H1 (cell line): ENCODE results near the gene RNF123.

Source experiments
- CTCF ChIP-seq, 3 experiments: IDR thresholded peaks; 1 replicate in 2 of 3; 2 replicates in 1 of 3; pipeline versions ENCODE4 v1.5.1 to v1.6.1; 2011; ENCODE audit warnings: low read length in 3 of 3, mild to moderate bottlenecking in 3 of 3, inconsistent platforms in 2 of 3, low read depth in 1 of 3, moderate library complexity in 1 of 3; ENCODE audit not compliant: insufficient read depth in 1 of 3; ENCODE audit errors: control extremely low read depth in 1 of 3
- EZH2 ChIP-seq: fragments of 200-600 bp; sonication (generic); IDR thresholded peaks from 2 replicates; pipeline ENCODE4 v1.7.1; 2012; ENCODE audit warnings: low read depth, mild to moderate bottlenecking, moderate library complexity, low read length, inconsistent platforms; ENCODE audit not compliant: severe bottlenecking
- GABPA ChIP-seq: IDR thresholded peaks from 2 replicates; pipeline ENCODE4 v1.6.1; 2011; ENCODE audit warnings: mild to moderate bottlenecking, low read length, moderate library complexity, borderline replicate concordance; ENCODE audit not compliant: insufficient read depth
- KDM1A ChIP-seq: fragments of 200-600, 300-600 bp; sonication (generic); IDR thresholded peaks from 2 replicates; pipeline ENCODE4 v1.7.1; 2016; ENCODE audit warnings: mild to moderate bottlenecking, low read length, borderline replicate concordance
- POLR2AphosphoS5 ChIP-seq: IDR thresholded peaks from 2 replicates; pipeline ENCODE4 v1.6.1; 2011; ENCODE audit warnings: low read depth, low read length
- RBBP5 ChIP-seq: IDR thresholded peaks from 2 replicates; pipeline ENCODE4 v1.7.1; 2012; ENCODE audit warnings: low read depth, mild to moderate bottlenecking, inconsistent platforms, low read length, moderate library complexity, borderline replicate concordance
- RFX5 ChIP-seq: IDR thresholded peaks from 2 replicates; pipeline ENCODE4 v1.6.1; 2011; ENCODE audit warnings: low read depth, low read length, improper control_type of control experiment, borderline replicate concordance
- SUZ12 ChIP-seq: fragments of 200-600 bp; sonication (generic); IDR thresholded peaks from 2 replicates; pipeline ENCODE4 v1.6.1; 2012; ENCODE audit warnings: mild to moderate bottlenecking, inconsistent platforms, low read length, moderate library complexity, mixed read lengths
- TBP ChIP-seq: IDR thresholded peaks from 2 replicates; pipeline ENCODE4 v1.6.1; 2011; ENCODE audit warnings: low read depth, low read length, improper control_type of control experiment
- TEAD4 ChIP-seq: IDR thresholded peaks from 2 replicates; pipeline ENCODE4 v1.6.1; 2012; ENCODE audit warnings: low read depth, low read length, inconsistent platforms, mixed read lengths
- USF2 ChIP-seq: IDR thresholded peaks from 2 replicates; pipeline ENCODE4 v1.6.1; 2011; ENCODE audit warnings: low read length, improper control_type of control experiment

- no peak for TF ChIP-seq SUZ12
- TF ChIP-seq CTCF (IDR thresholded peaks at IDR 0.05; ENCODE audit: control extremely low read depth in 1 of 3, insufficient read depth in 1 of 3, low read depth in 1 of 3, low read length in 3 of 3) = no peak
- no peak for TF ChIP-seq EZH2
- no peak for TF ChIP-seq TBP
- TF ChIP-seq KDM1A = no peak
- TF ChIP-seq GABPA = no peak
- TF ChIP-seq USF2 = no peak
- no peak for TF ChIP-seq POLR2AphosphoS5
- TF ChIP-seq RFX5 = no peak
- no peak for TF ChIP-seq RBBP5
- TF ChIP-seq TEAD4 = no peak
Measured at GRCh38 chr3:49761661-49762060, 72.3 kb downstream of the RNF123 start.
